HG02798 (cell line): ENCODE results near the gene KCNT1.

Source experiments
- ATAC-seq: cut with Tn5 transposase; IDR thresholded peaks from one replicate; pipeline ENCODE4 v1.9.1; 2021; ENCODE audit warnings: mild to moderate bottlenecking; ENCODE audit not compliant: unreplicated experiment, poor library complexity

KCNT1 gene

GRCh38 chr9:135761150-135761844 is 59.3 kb downstream of the KCNT1 start:
- no peak for ATAC-seq

- no peak for ATAC-seq
Observed at GRCh38 chr9:135761845-135762168, 59.8 kb downstream of the KCNT1 start.

- no peak for ATAC-seq
Observed at GRCh38 chr9:135762921-135763320, 60.9 kb downstream of the KCNT1 start.

- no peak for ATAC-seq
Observed at GRCh38 chr9:135763716-135764446, 61.9 kb downstream of the KCNT1 start.

- no peak for ATAC-seq
Observed at GRCh38 chr9:135764731-135765130, 62.7 kb downstream of the KCNT1 start.

GRCh38 chr9:135765416-135765815 is 63.4 kb downstream of the KCNT1 start:
- ATAC-seq, result no peak

GRCh38 chr9:135766251-135766650 is 64.3 kb downstream of the KCNT1 start:
- ATAC-seq, result no peak

- no peak for ATAC-seq
Observed at GRCh38 chr9:135766707-135767106, 64.7 kb downstream of the KCNT1 start.

- ATAC-seq, result no peak
Observed at GRCh38 chr9:135768516-135769218, 66.7 kb downstream of the KCNT1 start.

GRCh38 chr9:135769489-135770202 is 67.7 kb downstream of the KCNT1 start:
- no peak for ATAC-seq

- ATAC-seq, result no peak
Observed at GRCh38 chr9:135770203-135770535, 68.2 kb downstream of the KCNT1 start.

GRCh38 chr9:135770771-135771170 is 68.8 kb downstream of the KCNT1 start:
- ATAC-seq, result no peak

GRCh38 chr9:135771401-135772051 is 69.5 kb downstream of the KCNT1 start:
- no peak for ATAC-seq

- no peak for ATAC-seq
Observed at GRCh38 chr9:135772056-135772646, 70.2 kb downstream of the KCNT1 start.

- ATAC-seq, result no peak
Observed at GRCh38 chr9:135772702-135773493, 70.9 kb downstream of the KCNT1 start.

GRCh38 chr9:135773530-135774238 is 71.7 kb downstream of the KCNT1 start:
- no peak for ATAC-seq

GRCh38 chr9:135774239-135774747 is 72.3 kb downstream of the KCNT1 start:
- no peak for ATAC-seq

- ATAC-seq, result no peak
Observed at GRCh38 chr9:135774794-135775525, 73.0 kb downstream of the KCNT1 start.
